Breast epithelium (tissue), 3 donors: Measurements from ENCODE around the gene DTX2.
"Not testable (repeated sequence)": the region's sequence is repeated elsewhere in the genome, so short reads cannot be mapped to it uniquely, and the experiment has no call there.

Source experiments
- CTCF ChIP-seq, 3 donors: fragments of 450-650 bp; IDR thresholded peaks; one replicate each; pipeline ENCODE4 v1.5.1; 2016 to 2017; ENCODE audit warnings: antibody characterized with exemption in 3 of 3, mild to moderate bottlenecking in 3 of 3, moderate library complexity in 3 of 3
- POLR2A ChIP-seq: fragments of 450-650 bp; IDR thresholded peaks from one replicate; pipeline ENCODE4 v1.6.1; 2016; ENCODE audit warnings: antibody characterized with exemption, mild to moderate bottlenecking, moderate library complexity
- POLR2AphosphoS5 ChIP-seq, 3 donors: sonication (generic); formaldehyde crosslinking; IDR thresholded peaks; one replicate each; pipeline ENCODE4 v1.6.1; 2017; ENCODE audit warnings: antibody characterized with exemption in 3 of 3

GRCh38 chr7:76442664-76443446 is 18.7 kb upstream of the DTX2 start:
- TF ChIP-seq CTCF (IDR thresholded peaks at IDR 0.05); POLR2A; POLR2AphosphoS5 (IDR thresholded peaks at IDR 0.05): not testable (repeated sequence)
